Uterus (tissue), 4 donors: ENCODE data around the gene CLDN12. TPM values are rescaled to one million over a fixed set of nuclear protein-coding genes. Genes with fewer than 3 reads are reported as not detected.

Source experiments
- DNase-seq, 2 donors: peaks; one replicate each; pipeline ENCODE4 v3.0.0-alpha.2; 2019 to 2020
- H3K27ac ChIP-seq, 2 donors: fragments of 200-600 bp; sonication (generic); 1 replicate in 1 of 2; 2 replicates in 1 of 2; pipeline ENCODE4 v1.5.1; 2016 to 2018
- H3K27me3 ChIP-seq, 2 donors: fragments of 200-600 bp; sonication (generic); one replicate each; pipeline ENCODE4 v1.5.1; 2018 to 2019; ENCODE audit warnings: control low read depth in 1 of 2
- H3K36me3 ChIP-seq, 2 donors: fragments of 200-600 bp; sonication (generic); one replicate each; pipeline ENCODE4 v1.5.1; 2019; ENCODE audit warnings: control low read depth in 1 of 2
- H3K4me1 ChIP-seq, 2 donors: fragments of 200-600 bp; sonication (generic); one replicate each; pipeline ENCODE4 v1.5.1; 2018 to 2019; ENCODE audit warnings: control low read depth in 1 of 2
- H3K4me3 ChIP-seq, 2 donors: fragments of 200-600 bp; sonication (generic); 1 replicate in 1 of 2; 2 replicates in 1 of 2; pipeline ENCODE4 v1.5.1; 2018 to 2019; ENCODE audit warnings: mild to moderate bottlenecking in 1 of 2
- H3K9me3 ChIP-seq, 2 donors: fragments of 200-600 bp; sonication (generic); one replicate each; pipeline ENCODE4 v1.5.1; 2019; ENCODE audit warnings: control low read depth in 1 of 2
- CTCF ChIP-seq, 4 experiments: fragments of 200-600 bp in 2 of 4; fragments of 450-650 bp in 2 of 4; sonication (generic) in 2 of 4; IDR thresholded peaks; one replicate each; pipeline ENCODE4 v1.5.1; 2016 to 2019; ENCODE audit warnings: antibody characterized with exemption in 4 of 4, mild to moderate bottlenecking in 2 of 4, moderate library complexity in 1 of 4
- POLR2A ChIP-seq, 2 donors: fragments of 450-650 bp; IDR thresholded peaks; one replicate each; pipeline ENCODE4 v1.6.1; 2016; ENCODE audit warnings: antibody characterized with exemption in 2 of 2, mild to moderate bottlenecking in 1 of 2, moderate library complexity in 1 of 2
- intact Hi-C: fragments of 100-400 bp; cut with DNase I; formaldehyde crosslinking; loops from one replicate; pipeline ENCODE4 v1.15.1; 2023; ENCODE audit warnings: low total_unique reads
- total RNA-seq, 4 donors: library from RNA; depleted of rRNA in 3 of 4; stranded (reverse); fragments of >200 nt in 3 of 4; gene quantifications; one replicate each; pipeline versions ENCODE4 v1.1.0 to v1.2.4, GENCODE V29; 2014 to 2023
- donor health status: DM: yes; HTN: yes; CAD: no.

CLDN12 gene
- total RNA-seq, 4 donors from 2014 or later = 7.4 to 39.5 (median 23.5) TPM

GRCh38 chr7:90425376-90425775, 22.1 kb downstream of the CLDN12 start:
- intact Hi-C loops = no loop called here
- no peaks in the 10 kb centered on the region for H3K36me3 ChIP-seq
- TF ChIP-seq CTCF (IDR thresholded peaks at IDR 0.05) = no peak
- TF ChIP-seq POLR2A (IDR thresholded peaks at IDR 0.05) = no peak
- H3K27me3 ChIP-seq = no peaks in the 10 kb centered on the region
- H3K9me3 ChIP-seq = no peaks in the 10 kb centered on the region
- DNase-seq = no peak
- H3K4me1 ChIP-seq = no peaks in the 10 kb centered on the region
- H3K27ac ChIP-seq = no peak overlapping the region
- H3K4me3 ChIP-seq = no peak overlapping the region

GRCh38 chr7:90430614-90431460, 27.6 kb downstream of the CLDN12 start:
- no peak overlapping the region for H3K27ac ChIP-seq
- TF ChIP-seq POLR2A (IDR thresholded peaks at IDR 0.05) = no peak
- no peak for TF ChIP-seq CTCF (IDR thresholded peaks at IDR 0.05)
- H3K4me3 ChIP-seq = no peak overlapping the region
- H3K27me3 ChIP-seq = no peaks in the 10 kb centered on the region
- no peak for DNase-seq
- intact Hi-C loops = no loop called here
- H3K4me1 ChIP-seq = no peaks in the 10 kb centered on the region
- peaks cover 0 to 2% of the 10 kb centered on the region in 2 donors for H3K9me3 ChIP-seq
- no peaks in the 10 kb centered on the region for H3K36me3 ChIP-seq

- intact Hi-C loops = no loop called here
- no peak for TF ChIP-seq POLR2A (IDR thresholded peaks at IDR 0.05)
- H3K27ac ChIP-seq = no peak overlapping the region
These were observed 29.5 kb downstream of the CLDN12 start for GRCh38 chr7:90432752-90433151.

GRCh38 chr7:90433221-90433620, 30.0 kb downstream of the CLDN12 start:
- Histone ChIP-seq H3K36me3 (no peaks in the 10 kb centered on the region), H3K4me1 (no peaks in the 10 kb centered on the region), H3K27me3 (no peaks in the 10 kb centered on the region), H3K9me3 (peaks cover 0 to 2% of the 10 kb centered on the region in 2 donors), H3K27ac (no peak overlapping the region), H3K4me3 (no peak overlapping the region)
- no peak for DNase-seq
- TF ChIP-seq POLR2A (IDR thresholded peaks at IDR 0.05) = no peak
- no peak for TF ChIP-seq CTCF (IDR thresholded peaks at IDR 0.05)
- intact Hi-C loops = no loop called here

More at GRCh38 chr7:90432752-90433151, 29.5 kb downstream of the CLDN12 start:
- Histone ChIP-seq H3K4me3 (no peak overlapping the region), H3K4me1 (no peaks in the 10 kb centered on the region), H3K27me3 (no peaks in the 10 kb centered on the region), H3K9me3 (peaks cover 0 to 2% of the 10 kb centered on the region in 2 donors), H3K36me3 (no peaks in the 10 kb centered on the region)
- DNase-seq = no peak

GRCh38 chr7:90445633-90446032, 42.4 kb downstream of the CLDN12 start:
- H3K4me3 ChIP-seq = no peak overlapping the region
- no peak overlapping the region for H3K27ac ChIP-seq
- TF ChIP-seq POLR2A (IDR thresholded peaks at IDR 0.05) = no peak
- no peaks in the 10 kb centered on the region for H3K4me1 ChIP-seq
- no peak for DNase-seq
- no peaks in the 10 kb centered on the region for H3K9me3 ChIP-seq
- H3K27me3 ChIP-seq = no peaks in the 10 kb centered on the region
- H3K36me3 ChIP-seq = no peaks in the 10 kb centered on the region
- intact Hi-C loops = no loop called here

- TF ChIP-seq POLR2A (IDR thresholded peaks at IDR 0.05) = no peak
- Histone ChIP-seq H3K27ac (no peak overlapping the region), H3K9me3 (no peaks in the 10 kb centered on the region), H3K4me1 (no peaks in the 10 kb centered on the region), H3K4me3 (no peak overlapping the region), H3K36me3 (no peaks in the 10 kb centered on the region), H3K27me3 (no peaks in the 10 kb centered on the region)
- intact Hi-C loops = no loop called here
- no peak for DNase-seq
These were observed 43.1 kb downstream of the CLDN12 start for GRCh38 chr7:90446137-90446899.
